Panc1 (cell line): ENCODE results near the gene NPB.

Experiments
- POLR2AphosphoS5 ChIP-seq: IDR thresholded peaks from 2 replicates; pipeline ENCODE4 v1.6.1; 2012; ENCODE audit warnings: mild to moderate bottlenecking, low read depth, low read length, moderate library complexity
- SIN3A ChIP-seq: IDR thresholded peaks from 2 replicates; pipeline ENCODE4 v1.6.1; 2012; ENCODE audit warnings: low read depth, mild to moderate bottlenecking, low read length, moderate library complexity, borderline replicate concordance; ENCODE audit not compliant: insufficient read depth
- TF ChIP-seq, protein P1 (sequence below): fragments of 450-650 bp; IDR thresholded peaks from 2 replicates; pipeline ENCODE4 v1.5.1; 2017; ENCODE audit warnings: mild to moderate bottlenecking

DNA sequence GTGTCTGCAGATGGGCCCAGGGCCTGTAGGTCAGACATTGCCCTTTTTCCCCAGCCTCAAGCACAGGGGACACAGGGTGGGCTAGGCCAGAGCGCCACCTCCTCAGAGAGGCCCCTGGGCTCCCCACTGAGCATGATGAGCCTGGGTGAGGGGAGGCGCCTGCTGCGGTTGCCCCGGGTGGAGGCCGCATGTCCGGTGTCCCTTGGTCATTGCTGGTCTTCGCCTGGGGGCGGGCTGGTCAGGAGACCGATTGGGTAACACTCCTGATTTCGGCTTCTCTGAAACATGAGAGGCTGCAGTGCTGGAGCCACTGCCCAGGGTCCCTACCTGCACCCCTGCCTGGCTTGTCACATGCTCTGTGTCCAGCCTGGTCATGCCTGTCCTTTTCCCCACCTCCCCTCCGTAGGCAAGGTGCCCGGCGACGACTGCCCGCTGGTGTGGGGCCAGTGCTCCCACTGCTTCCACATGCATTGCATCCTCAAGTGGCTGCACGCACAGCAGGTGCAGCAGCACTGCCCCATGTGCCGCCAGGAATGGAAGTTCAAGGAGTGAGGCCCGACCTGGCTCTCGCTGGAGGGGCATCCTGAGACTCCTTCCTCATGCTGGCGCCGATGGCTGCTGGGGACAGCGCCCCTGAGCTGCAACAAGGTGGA is 2.4 kb upstream of the NPB start:
- TF ChIP-seq, protein P1, sequence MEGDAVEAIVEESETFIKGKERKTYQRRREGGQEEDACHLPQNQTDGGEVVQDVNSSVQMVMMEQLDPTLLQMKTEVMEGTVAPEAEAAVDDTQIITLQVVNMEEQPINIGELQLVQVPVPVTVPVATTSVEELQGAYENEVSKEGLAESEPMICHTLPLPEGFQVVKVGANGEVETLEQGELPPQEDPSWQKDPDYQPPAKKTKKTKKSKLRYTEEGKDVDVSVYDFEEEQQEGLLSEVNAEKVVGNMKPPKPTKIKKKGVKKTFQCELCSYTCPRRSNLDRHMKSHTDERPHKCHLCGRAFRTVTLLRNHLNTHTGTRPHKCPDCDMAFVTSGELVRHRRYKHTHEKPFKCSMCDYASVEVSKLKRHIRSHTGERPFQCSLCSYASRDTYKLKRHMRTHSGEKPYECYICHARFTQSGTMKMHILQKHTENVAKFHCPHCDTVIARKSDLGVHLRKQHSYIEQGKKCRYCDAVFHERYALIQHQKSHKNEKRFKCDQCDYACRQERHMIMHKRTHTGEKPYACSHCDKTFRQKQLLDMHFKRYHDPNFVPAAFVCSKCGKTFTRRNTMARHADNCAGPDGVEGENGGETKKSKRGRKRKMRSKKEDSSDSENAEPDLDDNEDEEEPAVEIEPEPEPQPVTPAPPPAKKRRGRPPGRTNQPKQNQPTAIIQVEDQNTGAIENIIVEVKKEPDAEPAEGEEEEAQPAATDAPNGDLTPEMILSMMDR, result no peak
- no peak for TF ChIP-seq POLR2AphosphoS5
- no peak for TF ChIP-seq SIN3A
